Measurements from ENCODE around the gene SDF2. TPM values are rescaled to one million over a fixed set of nuclear protein-coding genes. Genes with fewer than 3 reads are reported as not detected.

Gene SDF2
- total and polyA plus RNA-seq, 9 of the 15 experiments (the other 6 are each of a cell fraction or from before 2014, with no cell fraction given), result 41.2 to 132 (median 65.6) TPM

GRCh38 chr17:28710861-28711722, 49.4 kb upstream of the SDF2 start (continued):
- TF ChIP-seq ZBTB26 (CRISPR knock-in tag; IDR thresholded peaks at IDR 0.05) (no peak), PHF21A (IDR thresholded peaks at IDR 0.05; ENCODE audit: borderline replicate concordance, low read depth) (0 out of 2 replicates have a peak, but pooled peaks have one; percentile 41), ZNF507 (tag; conservative IDR thresholded peaks at IDR 0.05) (no peak), MYBL2 (IDR thresholded peaks at IDR 0.05; ENCODE audit: low read depth) (no peak), MYBL2 (CRISPR knock-in tag; IDR thresholded peaks at IDR 0.05; ENCODE audit: borderline replicate concordance) (no peak), HDAC3 (IDR thresholded peaks at IDR 0.05; ENCODE audit: borderline replicate concordance, partially characterized antibody) (no peak), CSDE1 (IDR thresholded peaks at IDR 0.05) (0 out of 4 replicates have a peak, but pooled peaks of 1 of the 2 experiments have one; percentile 37), RFX7 (CRISPR knock-in tag; IDR thresholded peaks at IDR 0.05) (no peak), PYGO2 (tag; IDR thresholded peaks at IDR 0.05) (no peak), FOXA3 (CRISPR knock-in tag; conservative IDR thresholded peaks at IDR 0.05 in 1 of 2, IDR thresholded peaks at IDR 0.05 in 1 of 2) (0 out of 4 replicates have a peak, but pooled peaks of 1 of the 2 experiments have one; percentile 70), ARID4B (CRISPR knock-in tag; IDR thresholded peaks at IDR 0.05) (peak; percentile 85), HOMEZ (CRISPR knock-in tag; IDR thresholded peaks at IDR 0.05) (no peak), ZNF184 (CRISPR knock-in tag; IDR thresholded peaks at IDR 0.05) (no peak), JUNB (CRISPR knock-in tag; conservative IDR thresholded peaks at IDR 0.05) (no peak), WHSC1 (IDR thresholded peaks at IDR 0.05; ENCODE audit: low read length) (no peak), EHMT2 (IDR thresholded peaks at IDR 0.05) (no peak), BRD9 (IDR thresholded peaks at IDR 0.05; ENCODE audit: low read depth, partially characterized antibody) (no peak), NELFE (IDR thresholded peaks at IDR 0.05; ENCODE audit: insufficient read depth, insufficient read length) (no peak)
- TF ChIP-seq, protein P1, sequence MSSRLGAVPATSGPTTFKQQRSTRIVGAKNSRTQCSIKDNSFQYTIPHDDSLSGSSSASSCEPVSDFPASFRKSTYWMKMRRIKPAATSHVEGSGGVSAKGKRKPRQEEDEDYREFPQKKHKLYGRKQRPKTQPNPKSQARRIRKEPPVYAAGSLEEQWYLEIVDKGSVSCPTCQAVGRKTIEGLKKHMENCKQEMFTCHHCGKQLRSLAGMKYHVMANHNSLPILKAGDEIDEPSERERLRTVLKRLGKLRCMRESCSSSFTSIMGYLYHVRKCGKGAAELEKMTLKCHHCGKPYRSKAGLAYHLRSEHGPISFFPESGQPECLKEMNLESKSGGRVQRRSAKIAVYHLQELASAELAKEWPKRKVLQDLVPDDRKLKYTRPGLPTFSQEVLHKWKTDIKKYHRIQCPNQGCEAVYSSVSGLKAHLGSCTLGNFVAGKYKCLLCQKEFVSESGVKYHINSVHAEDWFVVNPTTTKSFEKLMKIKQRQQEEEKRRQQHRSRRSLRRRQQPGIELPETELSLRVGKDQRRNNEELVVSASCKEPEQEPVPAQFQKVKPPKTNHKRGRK (tag; IDR thresholded peaks at IDR 0.05), result no peak
